ENCODE data around the gene AIF1.

DNA sequence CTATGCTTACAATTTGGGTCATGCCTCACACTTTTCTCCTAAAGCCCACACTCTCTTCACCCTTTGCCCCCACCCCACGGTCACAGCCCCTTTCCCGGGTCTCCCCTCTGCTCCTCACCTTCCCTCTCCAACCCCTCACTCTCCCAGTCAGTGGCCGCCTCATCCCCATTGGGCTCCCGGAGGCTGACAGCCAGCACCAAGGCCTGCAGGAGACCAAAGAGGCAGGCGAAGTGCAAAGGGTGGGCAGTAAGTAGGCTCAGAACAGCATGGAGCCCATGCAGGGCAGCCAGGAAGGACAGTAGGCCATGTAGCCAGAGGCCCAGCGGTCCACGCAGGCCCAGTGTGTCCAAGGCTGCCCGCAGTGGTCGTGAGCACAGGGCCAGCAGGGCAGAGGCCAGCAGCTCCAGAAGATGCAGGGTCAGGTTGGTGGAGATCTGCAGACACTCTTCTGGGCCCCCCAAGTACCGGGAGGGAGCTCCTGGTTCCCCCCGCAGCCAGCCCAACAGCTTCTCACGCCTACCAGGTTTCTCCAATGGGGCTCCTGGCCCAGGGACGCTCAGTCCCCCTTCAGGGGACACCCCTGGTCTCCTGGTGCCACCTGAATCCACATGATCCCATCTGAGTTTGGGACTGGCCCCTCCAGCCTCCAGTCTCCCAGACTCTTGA, 44.1 kb downstream of the AIF1 start:
- no peak for TF ChIP-seq EZH2phosphoT487 (conservative IDR thresholded peaks at IDR 0.05; ENCODE audit: low read length)
- TF ChIP-seq, protein P1, sequence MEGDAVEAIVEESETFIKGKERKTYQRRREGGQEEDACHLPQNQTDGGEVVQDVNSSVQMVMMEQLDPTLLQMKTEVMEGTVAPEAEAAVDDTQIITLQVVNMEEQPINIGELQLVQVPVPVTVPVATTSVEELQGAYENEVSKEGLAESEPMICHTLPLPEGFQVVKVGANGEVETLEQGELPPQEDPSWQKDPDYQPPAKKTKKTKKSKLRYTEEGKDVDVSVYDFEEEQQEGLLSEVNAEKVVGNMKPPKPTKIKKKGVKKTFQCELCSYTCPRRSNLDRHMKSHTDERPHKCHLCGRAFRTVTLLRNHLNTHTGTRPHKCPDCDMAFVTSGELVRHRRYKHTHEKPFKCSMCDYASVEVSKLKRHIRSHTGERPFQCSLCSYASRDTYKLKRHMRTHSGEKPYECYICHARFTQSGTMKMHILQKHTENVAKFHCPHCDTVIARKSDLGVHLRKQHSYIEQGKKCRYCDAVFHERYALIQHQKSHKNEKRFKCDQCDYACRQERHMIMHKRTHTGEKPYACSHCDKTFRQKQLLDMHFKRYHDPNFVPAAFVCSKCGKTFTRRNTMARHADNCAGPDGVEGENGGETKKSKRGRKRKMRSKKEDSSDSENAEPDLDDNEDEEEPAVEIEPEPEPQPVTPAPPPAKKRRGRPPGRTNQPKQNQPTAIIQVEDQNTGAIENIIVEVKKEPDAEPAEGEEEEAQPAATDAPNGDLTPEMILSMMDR (IDR thresholded peaks at IDR 0.05; ENCODE audit: insufficient read depth, low read length, poor library complexity, severe bottlenecking), result no peak

Measured in SU-DHL-6 (cell line).